Dermis blood vessel endothelial cell (primary cell): Measurements from ENCODE around the gene DUOX2. TPM values are rescaled to one million over a fixed set of nuclear protein-coding genes. Genes with fewer than 3 reads are reported as not detected.
"Not testable (repeated sequence)": the region's sequence is repeated elsewhere in the genome, so short reads cannot be mapped to it uniquely, and the experiment has no call there.

Experiments
- DNase-seq: peaks from one replicate; pipeline ENCODE4 v3.0.0; 2010
- total RNA-seq: library from RNA; depleted of rRNA; stranded (reverse); fragments of >200 nt; gene quantifications from 2 replicates; pipeline ENCODE4 v1.2.3, GENCODE V29; 2014

Gene DUOX2
- total RNA-seq, 1 donor from 2014 or later = not detected

DNA sequence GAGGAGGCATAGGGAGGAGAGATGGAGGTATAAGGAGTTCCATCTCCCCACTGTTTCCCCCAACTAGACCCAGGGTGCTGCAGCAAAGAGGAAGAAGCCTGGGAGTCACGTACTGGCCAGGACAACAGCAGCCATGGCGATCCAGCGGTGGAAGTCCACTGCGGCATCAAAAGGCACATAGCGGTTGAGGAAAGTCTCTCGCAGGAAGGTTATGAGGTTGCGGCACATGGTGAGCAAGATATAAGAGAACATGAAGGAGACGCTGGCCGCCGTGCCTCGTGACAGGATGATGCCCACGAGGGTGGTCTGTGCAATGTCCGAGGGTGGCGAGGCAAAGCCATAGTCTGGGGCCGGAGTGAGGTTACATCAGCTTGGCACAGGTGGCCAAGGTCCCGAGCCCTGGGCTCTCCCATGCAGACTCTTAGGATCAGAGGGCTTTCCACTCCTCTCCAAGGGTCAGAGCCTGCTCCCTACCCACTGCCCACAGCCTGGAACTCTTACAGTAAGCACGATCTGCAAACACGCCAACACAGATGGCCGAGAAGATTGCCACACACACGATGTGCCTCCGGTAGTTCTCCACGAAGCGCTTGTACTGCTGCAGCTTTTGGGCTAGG is 14.3 kb downstream of the DUOX2 start:
- no peak for DNase-seq

DNA sequence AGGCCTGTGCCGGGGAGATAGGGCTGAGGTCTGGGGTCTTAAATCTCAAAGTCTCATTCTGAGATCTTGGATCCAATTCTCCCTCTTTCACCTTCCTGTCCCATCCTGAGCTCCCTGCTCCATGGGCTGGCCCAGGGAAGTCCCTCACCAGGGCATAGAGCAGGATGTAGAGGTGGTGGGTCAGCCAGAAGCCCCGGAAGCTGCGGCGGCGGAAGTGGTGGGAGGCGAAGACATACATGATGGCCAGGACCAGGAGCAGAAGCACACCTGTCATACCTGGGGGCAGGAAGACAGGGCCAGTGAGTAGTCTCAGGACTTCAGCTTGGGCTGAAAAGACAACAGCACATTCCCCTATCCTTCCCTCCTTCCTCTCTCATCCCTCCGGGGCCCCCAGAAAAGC is 16.5 kb downstream of the DUOX2 start:
- DNase-seq = no peak

DNA sequence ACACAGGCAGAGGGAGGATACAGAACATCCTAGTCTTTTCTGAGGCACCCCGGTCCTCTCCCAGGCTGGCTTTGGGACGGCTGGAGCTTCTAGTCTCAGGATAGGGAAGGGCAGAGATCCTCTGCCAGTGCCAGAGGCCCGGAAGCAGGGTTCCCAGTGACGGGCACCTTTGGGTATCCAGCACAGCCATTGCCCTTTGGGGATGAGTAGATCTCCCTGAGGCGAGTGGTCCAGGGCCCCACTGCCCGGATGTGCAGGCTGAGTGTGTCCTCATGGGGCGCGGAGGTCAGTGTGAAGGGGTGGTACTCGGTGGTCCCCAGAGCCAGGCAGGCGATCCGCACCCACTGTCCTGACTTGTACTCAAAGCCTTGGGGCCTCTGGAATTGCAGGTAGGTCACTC is 18.3 kb downstream of the DUOX2 start:
- no peak for DNase-seq

DNA sequence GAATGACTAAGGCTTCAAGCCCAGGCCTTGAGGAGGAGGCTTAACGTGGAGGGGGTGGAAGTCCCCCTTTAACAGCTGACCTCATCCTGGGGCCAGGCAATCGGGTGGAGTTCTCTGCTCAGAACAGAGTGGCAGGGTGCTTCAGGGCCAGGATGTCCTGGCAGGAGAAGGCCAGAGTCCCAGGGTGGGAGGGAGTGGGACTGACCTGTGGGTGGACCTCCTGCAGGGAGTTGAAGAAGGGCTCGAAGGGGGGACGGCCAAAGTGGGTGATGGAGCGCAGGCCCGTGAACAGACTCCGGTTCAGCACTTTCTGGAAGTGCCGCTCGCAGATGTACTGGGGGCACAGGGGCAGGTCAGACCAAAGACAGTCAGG is 19.6 kb downstream of the DUOX2 start:
- DNase-seq = no peak

DNA sequence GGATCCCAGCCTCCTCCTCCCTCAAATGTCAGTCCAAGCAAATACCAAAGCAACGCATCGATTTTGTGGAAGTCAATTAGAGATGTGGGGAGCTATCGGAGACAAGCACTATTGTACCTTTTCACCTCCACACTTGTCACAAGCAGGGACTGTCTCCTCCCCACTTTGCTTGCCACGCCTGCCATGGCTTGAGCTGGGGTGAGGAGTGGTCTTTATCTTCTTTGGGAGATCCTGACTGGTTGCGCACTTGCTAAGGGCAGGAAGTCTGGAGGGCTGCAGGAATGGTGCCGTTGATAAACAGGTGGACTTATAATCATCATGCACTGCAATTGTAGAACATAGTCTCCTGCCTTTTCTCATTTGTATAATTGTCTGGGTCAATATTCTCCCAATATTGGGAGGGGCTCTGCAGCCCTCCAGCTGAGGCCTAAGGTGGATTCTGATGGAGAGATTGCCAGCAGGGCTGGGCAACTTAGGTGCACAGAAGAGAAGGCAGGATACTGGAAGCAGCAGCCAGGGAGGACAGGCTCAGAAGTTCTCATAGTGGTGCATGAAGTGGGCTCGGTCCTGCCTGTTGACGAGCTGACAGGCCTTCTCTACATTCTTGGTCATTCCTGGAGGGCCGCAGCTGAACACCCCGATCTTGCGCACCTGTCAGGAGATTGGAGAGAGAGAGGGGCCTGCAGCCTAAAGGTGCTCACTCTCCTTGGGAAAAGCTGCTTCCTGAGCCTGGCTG is 20.2 kb downstream of the DUOX2 start:
- no peak for DNase-seq

DNA sequence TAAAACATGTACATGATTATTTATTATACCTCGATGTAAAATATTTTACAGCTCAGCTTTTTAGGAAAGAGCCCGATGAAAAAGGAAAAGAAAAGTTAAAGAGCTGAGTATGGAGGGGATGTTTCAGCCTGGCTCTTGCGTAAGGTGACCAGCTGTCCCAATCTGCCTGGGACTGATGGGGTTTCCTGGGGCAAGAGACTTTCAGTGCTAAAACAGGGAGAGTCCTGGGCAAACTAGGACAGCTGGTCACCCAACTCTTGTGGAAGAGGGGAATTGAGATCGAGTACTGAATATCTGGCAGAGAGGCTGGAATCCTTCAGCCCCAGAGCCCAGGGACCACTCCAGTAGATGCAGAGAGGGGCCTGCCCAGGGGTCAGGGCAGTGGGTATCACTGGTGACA is 21.0 kb downstream of the DUOX2 start:
- no peak for DNase-seq

DNA sequence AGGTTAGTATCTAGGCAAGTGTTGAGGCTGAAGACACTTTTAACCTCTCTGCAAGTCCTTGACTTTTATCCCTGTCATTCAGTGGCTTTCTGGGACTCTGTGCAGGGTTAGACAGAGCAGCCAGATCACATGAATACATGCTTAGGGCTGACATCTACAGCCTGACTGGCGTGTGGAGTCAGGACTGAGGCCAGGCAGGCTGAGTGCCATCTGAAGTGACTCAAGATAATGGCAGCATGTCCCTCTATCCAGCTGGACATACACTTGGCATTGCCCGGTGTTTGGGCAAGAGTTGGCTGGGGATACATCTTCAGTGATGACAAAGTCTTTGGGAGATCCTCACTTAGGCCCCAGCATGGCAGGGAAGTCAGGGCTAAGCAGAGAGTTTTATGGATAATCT is 22.4 kb downstream of the DUOX2 start:
- no peak for DNase-seq

DNA sequence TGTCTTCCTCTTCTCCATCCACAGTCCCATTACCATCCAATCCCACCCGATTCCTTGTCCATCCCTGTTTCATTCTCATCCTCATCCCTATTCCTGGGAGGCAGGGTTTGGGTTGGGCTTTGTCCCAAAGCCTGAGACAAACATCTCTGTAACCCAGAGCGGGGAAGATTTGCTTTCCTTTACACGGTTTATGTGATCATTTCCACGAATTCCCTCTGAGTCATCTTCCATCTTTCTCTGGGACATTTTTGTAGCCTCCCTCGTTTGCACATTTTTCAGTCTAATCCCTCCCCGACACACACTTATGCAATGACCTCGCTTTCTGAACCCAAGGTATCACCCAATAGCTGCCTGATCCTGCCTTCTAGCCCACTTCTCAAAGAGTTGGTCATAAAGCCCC is 22.8 kb downstream of the DUOX2 start:
- no peak for DNase-seq

DNA sequence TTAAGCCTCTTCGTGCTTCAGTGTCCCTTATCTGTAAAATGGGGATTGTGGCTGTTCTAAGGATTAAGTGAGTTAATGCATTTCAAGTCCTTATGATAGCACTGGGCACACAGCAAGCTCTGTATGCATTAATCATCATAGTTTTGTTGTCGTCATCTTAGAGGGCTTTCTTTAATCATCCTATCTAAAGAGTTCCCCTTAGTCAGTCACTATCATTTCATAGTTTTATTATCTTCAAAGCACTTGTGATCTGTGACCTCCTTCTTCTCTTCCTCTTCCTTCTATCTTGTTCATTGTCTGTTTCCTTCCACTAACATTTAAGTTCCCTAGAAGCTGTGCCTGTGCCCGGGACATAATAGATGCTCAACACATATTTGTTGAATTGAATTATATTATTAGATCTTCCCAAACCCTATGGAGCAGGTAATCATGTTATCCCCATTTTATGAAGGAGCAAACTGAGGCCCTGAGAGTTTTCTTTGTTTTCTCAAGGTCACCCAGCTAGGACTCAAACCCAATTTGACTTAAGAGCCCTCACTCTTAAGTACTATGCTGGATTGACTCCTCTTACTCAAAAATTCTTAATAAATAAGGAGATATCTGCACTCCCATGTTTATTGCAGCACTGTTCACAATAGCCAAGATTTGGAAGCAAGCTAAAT is 24.1 kb downstream of the DUOX2 start:
- DNase-seq = no peak

DNA sequence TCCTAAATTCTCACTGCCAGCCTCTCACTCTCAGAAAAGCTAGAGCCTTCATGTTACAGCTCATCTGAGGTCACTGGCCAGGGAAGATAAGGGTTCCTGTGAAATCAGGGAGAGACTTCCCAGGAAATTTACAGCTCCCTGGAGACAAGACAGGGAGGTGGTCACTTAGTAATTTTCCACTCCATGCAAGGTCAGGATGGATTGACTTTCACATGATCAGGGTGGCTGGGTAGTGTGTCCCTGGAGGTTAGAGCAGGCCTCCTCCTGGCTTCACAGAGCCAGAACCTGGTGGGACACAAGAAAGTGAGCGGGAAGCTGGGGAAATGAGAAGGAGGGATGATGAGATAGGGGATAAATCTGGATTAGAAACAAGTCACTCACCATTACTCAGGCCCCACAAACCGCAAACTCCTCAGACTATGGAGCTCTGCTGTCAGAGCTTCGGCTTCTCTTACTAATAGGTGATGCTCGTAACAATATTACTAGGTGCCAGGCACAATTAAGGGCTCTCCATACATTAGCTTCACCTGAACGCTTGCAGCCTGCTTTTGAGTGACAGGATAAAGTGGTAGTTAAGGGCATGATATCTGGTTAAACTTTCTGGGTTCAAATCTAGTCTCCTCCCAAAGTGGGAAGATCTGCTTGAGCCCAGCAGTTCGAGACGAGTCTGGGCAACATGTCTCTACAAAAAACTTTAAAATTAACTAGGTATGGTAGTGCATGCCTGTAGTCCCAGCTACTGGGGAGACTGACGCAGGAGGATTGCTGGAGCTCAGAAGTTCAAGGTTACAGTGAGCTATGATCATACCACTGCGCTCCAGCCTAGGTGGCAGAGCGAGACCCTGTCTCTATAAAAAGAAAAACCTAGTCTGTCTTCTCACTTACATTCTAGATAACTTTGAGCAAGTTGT is 24.9 kb downstream of the DUOX2 start:
- no peak for DNase-seq

DNA sequence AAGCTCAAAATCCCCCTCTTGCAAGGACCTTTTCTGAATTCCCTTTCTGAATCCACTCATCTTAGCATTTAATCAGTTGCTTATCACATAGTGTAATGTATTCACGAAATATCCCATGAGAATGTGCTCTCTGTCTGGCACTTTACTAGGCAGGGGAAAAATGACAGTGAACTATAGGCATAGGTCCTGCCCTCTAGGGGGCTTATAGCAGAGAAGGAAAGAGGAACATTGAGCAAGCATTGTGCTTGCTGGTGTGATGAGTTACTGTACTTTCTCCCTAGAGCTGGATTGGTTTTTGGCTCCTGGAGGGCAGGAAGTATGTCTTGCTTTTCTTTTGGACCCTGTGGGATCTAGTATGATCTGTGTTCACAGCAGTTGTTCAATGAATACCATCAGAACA is 26.5 kb downstream of the DUOX2 start:
- DNase-seq = no peak

DNA sequence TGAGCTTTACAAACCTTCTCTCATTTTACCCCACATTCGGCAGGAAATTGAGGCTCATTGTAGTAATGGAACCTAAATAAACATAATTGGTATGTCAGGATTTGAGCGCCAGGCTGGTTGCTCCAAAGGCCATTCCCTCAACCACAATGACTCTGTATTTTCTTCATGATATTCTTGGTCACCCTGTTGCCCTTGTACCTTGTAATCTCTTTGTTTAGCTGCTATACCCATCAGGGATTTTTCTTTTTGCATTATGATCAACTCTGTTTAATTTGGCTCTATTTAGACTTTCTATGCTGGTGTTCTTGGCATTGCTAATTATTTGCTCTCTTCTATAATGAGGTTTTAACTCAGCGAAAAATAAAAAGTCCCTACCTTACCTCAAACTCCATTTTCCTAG is 29.8 kb downstream of the DUOX2 start:
- no peak for DNase-seq

DNA sequence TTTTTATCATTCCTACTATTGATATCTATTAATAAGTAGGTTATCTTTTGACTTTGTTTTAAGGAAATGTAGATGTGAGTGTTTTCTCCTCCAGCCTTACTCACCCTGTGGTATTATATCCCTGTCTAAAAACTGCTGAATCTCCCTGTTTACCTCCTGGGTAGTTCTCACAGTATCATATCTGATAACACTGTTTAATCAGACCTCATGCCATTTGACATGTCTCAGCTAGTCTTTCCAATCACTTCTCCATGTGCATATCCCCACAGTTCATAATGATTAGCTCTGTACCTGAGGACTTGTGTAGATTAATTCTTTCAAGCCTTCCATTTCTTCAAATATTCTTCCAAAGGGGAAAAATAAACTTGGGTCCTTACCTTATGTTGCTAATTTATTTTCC is 30.7 kb downstream of the DUOX2 start:
- no peak for DNase-seq

DNA sequence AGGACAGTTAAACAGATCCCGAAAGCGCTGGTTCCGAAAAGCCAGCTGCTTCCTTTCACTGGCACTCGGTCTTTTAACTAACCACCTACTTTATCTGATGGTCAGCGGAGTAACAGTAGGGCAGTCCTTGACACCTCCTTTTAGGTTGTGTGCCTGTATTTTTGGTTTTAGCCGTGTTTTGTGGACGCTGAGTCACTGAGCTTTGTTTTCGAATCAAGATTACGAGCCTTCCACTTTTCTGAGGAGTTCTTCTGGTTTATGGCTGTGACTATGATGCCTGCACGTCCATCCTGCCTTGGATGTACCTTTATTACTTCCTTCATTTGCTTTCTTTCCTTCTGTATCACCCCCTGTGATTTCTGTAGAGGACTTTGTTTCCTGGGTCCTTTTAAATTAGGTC is 31.6 kb downstream of the DUOX2 start:
- DNase-seq = not testable (repeated sequence)

DNA sequence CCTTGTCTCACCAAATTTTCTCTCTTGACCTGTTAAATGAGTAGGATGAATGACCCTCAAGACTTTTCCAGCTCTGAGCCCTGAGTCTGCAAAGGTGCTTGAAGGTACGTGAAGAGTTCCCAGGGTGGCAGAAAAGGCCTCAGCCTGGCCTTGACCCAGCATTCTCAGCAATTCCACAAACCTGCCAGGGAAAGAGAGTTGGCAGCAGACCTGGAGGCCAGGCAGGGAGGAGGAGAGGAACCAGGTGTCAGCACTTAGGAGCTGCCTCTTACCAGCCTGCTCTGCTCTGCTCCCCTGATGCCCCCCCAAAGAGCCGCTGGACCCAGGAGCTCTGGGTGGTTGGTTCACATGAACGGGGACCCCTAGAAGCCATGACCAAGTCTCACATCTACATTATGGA is 33.4 kb downstream of the DUOX2 start:
- DNase-seq = not testable (repeated sequence)

DNA sequence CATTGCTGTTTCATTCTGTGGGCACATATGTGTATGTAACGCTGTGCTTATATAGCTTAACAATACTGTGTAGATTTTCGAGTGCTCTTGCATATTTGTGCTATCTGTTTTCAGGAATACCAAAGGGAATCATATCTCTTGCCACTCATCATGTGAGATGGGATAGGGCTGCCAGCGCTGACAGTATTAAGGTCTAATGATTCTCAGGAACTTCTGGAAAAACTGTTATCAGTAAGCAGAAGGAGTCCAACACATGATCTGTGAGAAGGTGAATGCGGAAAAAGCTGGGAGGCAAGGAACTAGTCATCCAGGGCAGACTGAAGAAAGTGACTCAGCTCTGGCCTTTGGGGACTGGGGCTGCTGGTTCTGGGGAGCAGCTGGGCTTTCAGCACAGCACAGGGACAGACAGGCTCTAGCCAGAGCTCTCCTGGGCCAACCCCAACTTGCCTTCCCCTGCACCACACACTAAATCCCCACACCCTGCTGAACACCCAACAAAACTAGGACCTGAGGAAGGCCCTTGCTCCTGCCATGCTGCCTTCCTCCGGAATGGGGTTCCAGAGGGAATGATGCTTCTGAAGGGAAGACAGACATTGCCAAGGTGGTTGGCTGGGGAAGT is 34.2 kb downstream of the DUOX2 start:
- not testable (repeated sequence) for DNase-seq

DNA sequence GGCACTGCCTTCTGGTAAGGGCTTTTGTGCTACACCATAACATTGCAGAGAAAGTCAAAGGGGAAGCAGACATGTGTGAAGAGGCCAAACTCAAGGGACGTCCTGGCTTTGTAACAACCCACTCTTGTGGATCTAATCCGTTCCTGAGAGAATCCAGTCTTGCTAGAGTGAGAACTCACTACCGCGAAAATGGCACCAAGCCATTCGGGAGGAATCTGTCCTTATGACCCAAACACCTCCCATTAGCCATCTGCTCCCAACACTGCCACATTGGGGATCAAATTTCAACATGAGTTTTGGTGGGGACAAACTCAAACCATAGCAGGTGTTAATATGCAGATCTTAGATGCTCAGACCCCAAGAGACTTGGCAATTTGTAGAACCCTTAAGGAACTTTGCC is 34.8 kb downstream of the DUOX2 start:
- DNase-seq = not testable (repeated sequence)

DNA sequence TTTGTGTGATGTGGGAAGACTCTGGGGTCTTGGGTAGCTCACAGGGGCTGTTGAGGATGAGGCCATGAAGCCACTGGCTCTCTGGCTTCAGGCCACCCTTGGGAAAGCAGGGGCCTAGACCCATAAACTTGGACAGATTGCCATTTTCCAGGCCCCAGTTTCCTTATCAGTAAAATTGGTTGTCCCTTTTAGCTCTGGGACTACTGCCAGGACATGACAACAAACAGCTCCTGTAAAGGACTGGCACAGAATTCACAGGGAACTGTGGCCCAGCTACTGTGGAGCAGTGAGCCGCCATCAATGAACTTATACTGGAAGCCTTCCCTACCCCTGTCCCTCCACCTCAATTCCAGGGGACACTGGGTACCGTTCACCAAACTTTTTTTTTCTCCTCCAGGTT is 36.6 kb downstream of the DUOX2 start:
- DNase-seq = peak; percentile 7

DNA sequence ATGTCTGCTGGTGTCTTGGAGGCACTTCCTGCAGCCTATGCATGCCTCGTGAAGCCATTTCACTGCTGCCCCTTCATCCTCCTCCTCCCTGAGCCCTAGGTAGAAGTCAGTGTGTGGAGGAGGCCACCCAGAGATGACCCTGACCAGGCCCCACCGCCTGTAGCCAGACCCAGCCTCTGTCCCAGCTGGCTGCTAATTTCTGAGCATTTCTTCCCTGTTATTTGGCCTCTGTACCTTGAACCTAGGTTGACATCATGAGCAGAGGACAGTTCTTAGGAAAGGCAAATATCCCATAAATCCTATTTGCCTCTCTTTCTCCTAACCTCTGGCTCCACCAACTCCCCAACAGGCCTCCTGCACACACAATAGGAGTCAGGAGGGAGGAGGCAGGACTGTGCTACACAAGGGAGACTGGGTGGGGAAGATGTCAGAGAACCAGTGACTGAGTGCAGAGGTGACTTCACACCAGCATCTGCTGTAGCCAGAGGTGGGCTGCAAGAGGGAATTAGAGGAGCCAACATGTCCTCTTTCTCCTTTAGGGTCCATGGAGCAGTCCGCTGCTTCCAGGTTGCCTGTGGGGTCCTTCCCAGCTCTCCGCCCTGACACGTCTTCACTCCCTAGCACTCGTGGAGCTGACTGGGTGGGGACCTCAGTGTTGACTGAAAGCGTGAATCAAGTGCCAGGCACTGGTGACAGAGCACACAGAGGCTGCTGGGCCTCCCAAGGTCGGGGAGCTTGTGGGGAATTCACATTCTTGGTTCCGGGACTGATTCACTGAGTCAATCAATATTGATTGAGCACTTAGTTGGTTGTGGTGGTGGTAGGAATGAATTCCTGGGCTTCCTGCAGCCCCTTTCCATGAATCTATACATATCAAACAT is 38.3 kb downstream of the DUOX2 start:
- not testable (repeated sequence) for DNase-seq

DNA sequence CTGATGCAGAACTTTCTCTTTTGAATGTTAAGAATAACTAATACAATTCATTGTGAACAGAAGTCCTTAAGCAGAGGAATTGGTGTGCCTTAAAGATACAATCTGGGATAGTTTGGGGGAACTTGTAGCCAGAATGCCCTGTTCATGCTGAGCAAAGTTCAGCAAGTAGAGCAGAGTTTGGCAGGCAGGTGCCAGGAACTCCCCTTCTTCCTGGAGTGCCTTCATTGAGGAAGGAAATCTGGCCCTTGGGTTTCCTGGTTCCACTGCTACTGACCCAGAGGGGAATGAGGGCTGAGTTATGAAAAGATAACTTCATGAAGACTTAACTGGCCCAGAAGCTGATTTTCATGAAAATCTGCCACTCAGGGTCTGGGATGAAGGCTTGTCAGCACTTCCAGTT is 40.4 kb downstream of the DUOX2 start:
- DNase-seq = not testable (repeated sequence)

DNA sequence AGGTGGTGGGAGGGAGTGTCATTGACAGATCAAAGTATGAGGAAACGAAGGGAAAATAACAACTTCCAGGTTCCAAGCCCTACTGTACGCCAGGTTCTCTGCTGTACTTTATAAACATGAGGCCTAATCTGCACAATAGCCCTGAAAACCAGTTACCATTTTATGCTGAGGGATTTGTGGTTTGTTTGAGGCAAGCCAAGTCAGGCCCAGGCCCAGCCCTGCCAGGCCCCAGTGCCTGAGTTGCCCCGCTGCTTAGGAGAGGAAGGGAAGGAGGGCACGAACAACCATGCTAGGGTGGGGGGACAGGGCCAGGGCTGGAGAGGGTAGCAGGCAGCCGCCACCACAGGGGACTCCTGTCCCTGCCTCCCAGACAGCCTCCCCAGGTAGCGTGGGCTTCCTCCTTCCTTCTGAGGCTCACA is 44.0 kb downstream of the DUOX2 start:
- DNase-seq = not testable (repeated sequence)

DNA sequence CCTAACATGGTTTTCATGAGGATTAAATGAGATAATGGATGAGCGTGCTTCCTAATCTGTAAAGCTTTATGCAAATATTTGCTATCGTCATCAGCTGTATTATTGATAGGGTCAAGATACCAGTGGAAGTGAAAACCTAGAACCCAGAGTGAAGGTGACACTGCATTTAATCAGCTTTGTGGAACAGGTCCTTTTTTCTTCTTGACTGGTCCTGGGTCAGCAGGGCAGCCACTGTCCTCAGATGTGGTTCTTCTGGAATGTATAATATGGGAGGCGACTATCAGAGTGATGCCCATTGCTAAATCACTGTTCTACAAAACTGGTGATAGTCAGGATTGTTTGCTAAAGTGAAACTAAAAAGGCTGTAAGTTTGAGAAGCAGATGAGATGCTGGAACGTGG is 49.6 kb downstream of the DUOX2 start:
- no peak for DNase-seq
